Smooth muscle cell (in vitro differentiated cells): ENCODE measurements around the gene C1QTNF6. TPM values are rescaled to one million over a fixed set of nuclear protein-coding genes. Genes with fewer than 3 reads are reported as not detected.

Experiments
- DNase-seq: peaks from one replicate; lab custom pipeline; 2025; ENCODE audit not compliant: unreplicated experiment; lab: John Stamatoyannopoulos, UW
- H2AFZ ChIP-seq: fragments of 200-600 bp; sonication (generic); 2 replicates; pipeline ENCODE4 v1.6.0; 2016; ENCODE audit warnings: antibody characterized with exemption, low read depth, mild to moderate bottlenecking
- H3F3A ChIP-seq: fragments of 200-600 bp; sonication (generic); 2 replicates; pipeline ENCODE4 v1.6.0; 2017; ENCODE audit warnings: antibody characterized with exemption, low read depth
- H3K27ac ChIP-seq: fragments of 200-600 bp; sonication (generic); 2 replicates; pipeline ENCODE4 v1.5.1; 2016; ENCODE audit warnings: low read depth, mild to moderate bottlenecking
- H3K27me3 ChIP-seq: fragments of 200-600 bp; sonication (generic); 2 replicates; pipeline ENCODE4 v1.6.1; 2016; ENCODE audit warnings: low read depth, mild to moderate bottlenecking
- H3K36me3 ChIP-seq: fragments of 200-600 bp; sonication (generic); 2 replicates; pipeline ENCODE4 v1.5.1; 2016; ENCODE audit warnings: low read depth
- H3K4me1 ChIP-seq: fragments of 200-600 bp; sonication (generic); 2 replicates; pipeline ENCODE4 v1.5.1; 2016; ENCODE audit warnings: low read depth
- H3K4me2 ChIP-seq: fragments of 200-600 bp; sonication (generic); 2 replicates; pipeline ENCODE4 v1.6.0; 2016; ENCODE audit warnings: mild to moderate bottlenecking
- H3K4me3 ChIP-seq: fragments of 200-600 bp; sonication (generic); 2 replicates; pipeline ENCODE4 v1.5.1; 2016; ENCODE audit warnings: mild to moderate bottlenecking
- H3K79me2 ChIP-seq: fragments of 200-600 bp; sonication (generic); 2 replicates; pipeline ENCODE4 v1.6.0; 2016; ENCODE audit warnings: low read depth, mild to moderate bottlenecking
- H3K9ac ChIP-seq: fragments of 200-600 bp; sonication (generic); 2 replicates; pipeline ENCODE4 v1.6.0; 2016; ENCODE audit warnings: low read depth
- H3K9me3 ChIP-seq: fragments of 200-600 bp; sonication (generic); replicated peaks from 2 replicates; pipeline ENCODE4 v1.5.1; 2016; ENCODE audit warnings: low read depth
- H4K20me1 ChIP-seq: fragments of 200-600 bp; sonication (generic); 2 replicates; pipeline ENCODE4 v1.6.0; 2016; ENCODE audit warnings: low read depth
- CTCF ChIP-seq: fragments of 200-600 bp; sonication (generic); IDR thresholded peaks from 2 replicates; pipeline ENCODE4 v1.5.1; 2017; ENCODE audit warnings: borderline replicate concordance, mild to moderate bottlenecking, antibody characterized with exemption; ENCODE audit not compliant: insufficient read depth, poor library complexity, severe bottlenecking
- WGBS: methylation state at CpG from one replicate; pipeline ENCODE4 v1.1.7; 2016; ENCODE audit warnings: low lambda C conversion rate; 5-methylcytosine and 5-hydroxymethylcytosine counted together
- polyA plus RNA-seq: library from polyadenylated mRNA; unstranded; fragments of >200 nt; fragmentation: Nextera tagmentation; extraction: Ambion mirVana; gene quantifications from 2 replicates; pipeline ENCODE4 v1.2.1, GENCODE V29; 2016
- total RNA-seq: library from RNA; depleted of rRNA; stranded (reverse); fragments of >200 nt; gene quantifications from 2 replicates; pipeline ENCODE4 v1.2.3, GENCODE V29; 2014

C1QTNF6 gene
- total and polyA plus RNA-seq, 2 experiments from 2014 or later: 14.3 to 26.8 TPM

- Histone ChIP-seq H3K79me2 (no peaks in the 10 kb centered on the region), H3K4me2 (peak overlapping the region; percentile 74), H3K36me3 (no peaks in the 10 kb centered on the region), H3K9me3 (no peaks in the 10 kb centered on the region), H3K4me3 (no peak overlapping the region), H3K27ac (peak overlapping the region; percentile 75), H3K27me3 (no peaks in the 10 kb centered on the region), H4K20me1 (no peaks in the 10 kb centered on the region), H3F3A (peaks cover 5% of the 10 kb centered on the region), H3K9ac (no peak overlapping the region), H2AFZ (no peak overlapping the region), H3K4me1 (peaks cover 32% of the 10 kb centered on the region)
- TF ChIP-seq CTCF: no peak
- no peak for DNase-seq
- WGBS: 90% methylated on average over 18 of the region's 18 CpGs
These were observed 12.4 kb downstream of the C1QTNF6 start for GRCh38 chr22:37175414-37176281.

GRCh38 chr22:37174964-37175363, 13.1 kb downstream of the C1QTNF6 start:
- Histone ChIP-seq H3K36me3 (no peaks in the 10 kb centered on the region), H2AFZ (no peak overlapping the region), H3K27ac (no peak overlapping the region), H3K9ac (no peak overlapping the region), H3K4me3 (no peak overlapping the region), H3K4me1 (peaks cover 32% of the 10 kb centered on the region), H3K9me3 (no peaks in the 10 kb centered on the region), H3K4me2 (no peak overlapping the region), H4K20me1 (no peaks in the 10 kb centered on the region), H3K27me3 (no peaks in the 10 kb centered on the region), H3F3A (peaks cover 5% of the 10 kb centered on the region), H3K79me2 (no peaks in the 10 kb centered on the region)
- TF ChIP-seq CTCF: no peak
- DNase-seq: no peak
- WGBS: 93% methylated on average over 9 of the region's 9 CpGs

GRCh38 chr22:37173709-37174108, 14.3 kb downstream of the C1QTNF6 start:
- H3K36me3 ChIP-seq: no peaks in the 10 kb centered on the region
- H3K27me3 ChIP-seq: no peaks in the 10 kb centered on the region
- 56% methylated on average over 6 of the region's 6 CpGs for WGBS
- H3K27ac ChIP-seq: no peak overlapping the region
- no peak for TF ChIP-seq CTCF
- no peak for DNase-seq
- no peak overlapping the region for H3K9ac ChIP-seq
- H3K4me3 ChIP-seq: no peak overlapping the region
- peaks cover 27% of the 10 kb centered on the region for H3K4me1 ChIP-seq
- no peaks in the 10 kb centered on the region for H3K9me3 ChIP-seq
- peaks cover 5% of the 10 kb centered on the region for H3F3A ChIP-seq
- H2AFZ ChIP-seq: no peak overlapping the region
- no peaks in the 10 kb centered on the region for H4K20me1 ChIP-seq
- no peaks in the 10 kb centered on the region for H3K79me2 ChIP-seq
- H3K4me2 ChIP-seq: no peak overlapping the region
